ENCODE results near the gene MCEMP1.

GRCh38 chr19:7648265-7649014 is 28.4 kb upstream of the MCEMP1 start:
- TF ChIP-seq EP300 (IDR thresholded peaks at IDR 0.05) (no peak), CTCF (IDR thresholded peaks at IDR 0.05) (no peak), POLR2A (IDR thresholded peaks at IDR 0.05; ENCODE audit: low read length) (no peak), KDM5A (IDR thresholded peaks at IDR 0.05) (no peak)
